Transverse colon (tissue), 4 donors: ENCODE measurements around the gene RPS10. TPM values are rescaled to one million over a fixed set of nuclear protein-coding genes. Genes with fewer than 3 reads are reported as not detected.

ENCODE experiments used
- DNase-seq: peaks from one replicate; pipeline ENCODE4 v3.0.0-alpha.2; 2019
- H3K27ac ChIP-seq, 4 donors: fragments of 200-600 bp; sonication (generic); 2 replicates each; pipeline ENCODE4 v1.5.1; 2016 to 2018; ENCODE audit warnings: inconsistent platforms in 4 of 4
- H3K27me3 ChIP-seq: fragments of 200-600 bp; sonication (generic); 2 replicates; pipeline ENCODE4 v1.5.1; 2017; ENCODE audit warnings: inconsistent platforms
- H3K36me3 ChIP-seq, 4 donors: fragments of 200-600 bp; sonication (generic); 2 replicates each; pipeline ENCODE4 v1.5.1; 2017 to 2019; ENCODE audit warnings: inconsistent platforms in 4 of 4
- H3K4me1 ChIP-seq, 4 donors: fragments of 200-600 bp; sonication (generic); 2 replicates each; pipeline ENCODE4 v1.5.1; 2017 to 2020; ENCODE audit warnings: inconsistent platforms in 4 of 4
- H3K4me3 ChIP-seq, 4 donors: fragments of 200-600 bp; sonication (generic); 1 replicate in 1 of 4; 2 replicates in 3 of 4; pipeline versions ENCODE4 v1.5.1 to v1.6.1; 2017 to 2019; ENCODE audit warnings: inconsistent platforms in 4 of 4
- H3K9me3 ChIP-seq, 2 donors: fragments of 200-600 bp; sonication (generic); 2 replicates each; pipeline ENCODE4 v1.5.1; 2017 to 2019; ENCODE audit warnings: inconsistent platforms in 2 of 2
- CTCF ChIP-seq, 5 experiments: fragments of 200-600 bp in 3 of 5; fragments of 450-650 bp in 2 of 5; sonication (generic) in 3 of 5; IDR thresholded peaks; 1 replicate in 2 of 5; 2 replicates in 3 of 5; pipeline ENCODE4 v1.5.1; 2016 to 2017; ENCODE audit warnings: antibody characterized with exemption in 5 of 5, inconsistent platforms in 3 of 5, mild to moderate bottlenecking in 2 of 5, moderate library complexity in 1 of 5
- EP300 ChIP-seq: sonication (generic); formaldehyde crosslinking; IDR thresholded peaks from one replicate; pipeline ENCODE4 v1.6.1; 2017; ENCODE audit warnings: antibody characterized with exemption, low read depth
- POLR2A ChIP-seq: fragments of 450-650 bp; IDR thresholded peaks from one replicate; pipeline ENCODE4 v1.6.1; 2016; ENCODE audit warnings: antibody characterized with exemption, mild to moderate bottlenecking, moderate library complexity
- POLR2AphosphoS5 ChIP-seq, 3 donors: sonication (generic); formaldehyde crosslinking; IDR thresholded peaks; one replicate each; pipeline ENCODE4 v1.6.1; 2016; ENCODE audit warnings: antibody characterized with exemption in 3 of 3
- WGBS, 2 donors: methylation state at CpG; one replicate each; pipeline ENCODE4 v1.1.5; 2018; ENCODE audit warnings: low coverage in 1 of 2; 5-methylcytosine and 5-hydroxymethylcytosine counted together
- in situ Hi-C, 4 donors: fragments of 200-750 bp; cut with MboI; loops; one replicate each; pipeline versions ENCODE4 v1.15.0 to v1.15.1; 2017; ENCODE audit warnings: low sequenced_read_pairs in 3 of 4, low pct_ligation_motif_present in 1 of 4, low pct_unique_long_range_greater_than_20kb in 1 of 4
- intact Hi-C: fragments of 100-400 bp; cut with DNase I; formaldehyde crosslinking; loops from one replicate; pipeline ENCODE4 v1.15.1; 2023; ENCODE audit warnings: low total_unique reads
- total RNA-seq, 4 donors: library from RNA; depleted of rRNA; stranded (reverse); fragments of >200 nt; gene quantifications; one replicate each; pipeline ENCODE4 v1.1.0, GENCODE V29; 2016

The RPS10 gene
- total RNA-seq, 4 donors from 2014 or later: 892 to 1,969 (median 1,491) TPM

- WGBS, 2 donors: 1% methylated on average over 43 of the region's 78 CpGs; no CpG with 5 or more reads in 1 of the 2 donors
- TF ChIP-seq EP300: no peak
- TF ChIP-seq POLR2A: peak; percentile 26
- peak in 2 of 3 donors; percentile 20 to 46 for TF ChIP-seq POLR2AphosphoS5 (IDR thresholded peaks at IDR 0.05)
- no peak for TF ChIP-seq CTCF (IDR thresholded peaks at IDR 0.05)
- peak overlapping the region; percentile 32 to 82 (median 74) for H3K4me3 ChIP-seq
- in situ Hi-C loops: loop anchor here in 1 of 4 donors (25.0 kb wide), 1 partner anchor 130 kb away; no protein-coding TSS in a partner anchor
- H3K27me3 ChIP-seq: no peaks in the 10 kb centered on the region
- peak overlapping the region; percentile 88 to 96 (median 93) for H3K27ac ChIP-seq
- peaks cover 0 to 4% of the 10 kb centered on the region in 2 donors for H3K9me3 ChIP-seq
- peak; percentile 61 for DNase-seq
- intact Hi-C loops: loop anchor here (5.0 kb wide), 1 partner anchor 145 kb away; the partner anchor contains the start of gene SMIM29
- peaks cover 6 to 42% (median 23%) of the 10 kb centered on the region in 4 donors for H3K4me1 ChIP-seq
- H3K36me3 ChIP-seq: no peaks in the 10 kb centered on the region
These were observed 33.9 kb downstream of the RPS10 start for GRCh38 chr6:34391786-34392496.

GRCh38 chr6:34391473-34391785 is 34.4 kb downstream of the RPS10 start:
- Histone ChIP-seq H3K9me3 (peaks cover 0 to 2% of the 10 kb centered on the region in 2 donors), H3K27me3 (no peaks in the 10 kb centered on the region), H3K36me3 (no peaks in the 10 kb centered on the region), H3K4me3 (peak overlapping the region; percentile 32 to 82 (median 74)), H3K4me1 (peaks cover 6 to 47% (median 25%) of the 10 kb centered on the region in 4 donors), H3K27ac (peak overlapping the region; percentile 88 to 96 (median 93))
- TF ChIP-seq CTCF (IDR thresholded peaks at IDR 0.05): no peak
- no peak for TF ChIP-seq EP300
- TF ChIP-seq POLR2A: no peak
- TF ChIP-seq POLR2AphosphoS5 (IDR thresholded peaks at IDR 0.05): no peak
- intact Hi-C loops (loop anchor here (5.0 kb wide), 1 partner anchor 144 kb away; the partner anchor contains the start of gene SMIM29), in situ Hi-C loops (loop anchor here in 1 of 4 donors (25.0 kb wide), 1 partner anchor 129 kb away; no protein-coding TSS in a partner anchor)
- DNase-seq: no peak
- WGBS, 2 donors: 0 to 1% methylated on average over 3 to 5 of the region's 5 CpGs

- WGBS, 2 donors: 30 to 35% methylated on average over 13 to 14 of the region's 14 CpGs
- Histone ChIP-seq H3K27ac (peak overlapping the region; percentile 88 to 96 (median 93)), H3K4me3 (peak overlapping the region; percentile 32 to 82 (median 74)), H3K36me3 (no peaks in the 10 kb centered on the region), H3K4me1 (peaks cover 6 to 53% (median 27%) of the 10 kb centered on the region in 4 donors), H3K27me3 (no peaks in the 10 kb centered on the region), H3K9me3 (no peaks in the 10 kb centered on the region)
- in situ Hi-C loops: loop anchor here in 1 of 4 donors (25.0 kb wide), 1 partner anchor 129 kb away; no protein-coding TSS in a partner anchor
- intact Hi-C loops: loop anchor here (5.0 kb wide), 1 partner anchor 144 kb away; the partner anchor contains the start of gene SMIM29
- TF ChIP-seq CTCF (IDR thresholded peaks at IDR 0.05) (no peak), EP300 (no peak), POLR2AphosphoS5 (IDR thresholded peaks at IDR 0.05) (peak; percentile 21 to 50 (median 36)), POLR2A (peak; percentile 10)
- peak; percentile 35 for DNase-seq
These were observed 35.1 kb downstream of the RPS10 start for GRCh38 chr6:34390531-34391472.
